IMR-90 (cell line): ENCODE results near the gene IGF1R.

Experiments
- BHLHE40 ChIP-seq: fragments of 150-350 bp; IDR thresholded peaks from 2 replicates; pipeline ENCODE4 v1.6.1; 2016; ENCODE audit warnings: mild to moderate bottlenecking, low read depth, low read length
- POLR2A ChIP-seq: IDR thresholded peaks from 2 replicates; pipeline ENCODE4 v1.6.1; 2012; ENCODE audit warnings: mild to moderate bottlenecking, low read depth, low read length
- SMC3 ChIP-seq: fragments of 150-350 bp; IDR thresholded peaks from 2 replicates; pipeline ENCODE4 v1.6.1; 2016; ENCODE audit warnings: low read depth, mild to moderate bottlenecking, antibody characterized with exemption, low read length, moderate library complexity
- TF ChIP-seq, protein P1 (sequence below): conservative IDR thresholded peaks from 2 replicates; pipeline ENCODE4 v1.5.1; 2012; ENCODE audit warnings: mild to moderate bottlenecking, low read depth, low read length, improper control_type of control experiment

DNA sequence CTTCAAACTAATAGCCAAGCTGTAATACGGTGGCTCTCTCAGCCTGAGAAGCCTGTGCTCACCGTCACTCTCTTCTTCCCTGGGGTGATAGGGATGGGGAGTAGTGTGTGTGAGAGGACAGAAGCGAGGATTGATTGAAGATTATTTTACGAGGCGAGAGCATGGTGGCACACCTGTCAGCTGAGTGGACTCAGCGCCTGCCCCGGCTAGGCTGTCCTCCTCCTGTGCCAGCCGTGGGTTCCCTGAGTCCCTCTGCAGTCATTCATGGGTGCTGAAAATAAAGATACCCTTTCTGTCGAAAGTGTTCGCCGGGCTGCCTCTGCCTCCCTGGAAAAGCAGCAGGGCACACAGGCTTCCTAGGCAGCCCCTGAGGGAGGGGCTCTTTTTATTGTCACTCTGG lies 235.1 kb downstream of the IGF1R start:
- TF ChIP-seq, protein P1, sequence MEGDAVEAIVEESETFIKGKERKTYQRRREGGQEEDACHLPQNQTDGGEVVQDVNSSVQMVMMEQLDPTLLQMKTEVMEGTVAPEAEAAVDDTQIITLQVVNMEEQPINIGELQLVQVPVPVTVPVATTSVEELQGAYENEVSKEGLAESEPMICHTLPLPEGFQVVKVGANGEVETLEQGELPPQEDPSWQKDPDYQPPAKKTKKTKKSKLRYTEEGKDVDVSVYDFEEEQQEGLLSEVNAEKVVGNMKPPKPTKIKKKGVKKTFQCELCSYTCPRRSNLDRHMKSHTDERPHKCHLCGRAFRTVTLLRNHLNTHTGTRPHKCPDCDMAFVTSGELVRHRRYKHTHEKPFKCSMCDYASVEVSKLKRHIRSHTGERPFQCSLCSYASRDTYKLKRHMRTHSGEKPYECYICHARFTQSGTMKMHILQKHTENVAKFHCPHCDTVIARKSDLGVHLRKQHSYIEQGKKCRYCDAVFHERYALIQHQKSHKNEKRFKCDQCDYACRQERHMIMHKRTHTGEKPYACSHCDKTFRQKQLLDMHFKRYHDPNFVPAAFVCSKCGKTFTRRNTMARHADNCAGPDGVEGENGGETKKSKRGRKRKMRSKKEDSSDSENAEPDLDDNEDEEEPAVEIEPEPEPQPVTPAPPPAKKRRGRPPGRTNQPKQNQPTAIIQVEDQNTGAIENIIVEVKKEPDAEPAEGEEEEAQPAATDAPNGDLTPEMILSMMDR = no peak
- TF ChIP-seq POLR2A = no peak
- TF ChIP-seq BHLHE40 = no peak
- no peak for TF ChIP-seq SMC3
